Omental fat pad (tissue), 4 donors: Measurements from ENCODE around the gene NLGN1. TPM values are rescaled to one million over a fixed set of nuclear protein-coding genes. Genes with fewer than 3 reads are reported as not detected.

ENCODE experiments used
- ATAC-seq: fragments of 150-250 bp; one replicate; pipeline ENCODE4 v1.9.1; 2016; ENCODE audit warnings: mild to moderate bottlenecking, moderate library complexity; ENCODE audit not compliant: low FRiP score
- DNase-seq: peaks from one replicate; pipeline ENCODE4 v3.0.0-alpha.2; 2019; ENCODE audit warnings: low spot score
- total RNA-seq, 4 donors: library from RNA; depleted of rRNA; stranded (reverse); fragments of >200 nt; gene quantifications; one replicate each; pipeline ENCODE4 v1.1.0, GENCODE V29; 2016
- TF ChIP-seq, protein P1 (sequence below), 3 donors: fragments of 450-650 bp; IDR thresholded peaks; one replicate each; pipeline ENCODE4 v1.5.1; 2016 to 2017; ENCODE audit warnings: antibody characterized with exemption in 3 of 3, mild to moderate bottlenecking in 3 of 3, moderate library complexity in 2 of 3

Gene NLGN1
- total RNA-seq, 4 donors from 2014 or later = 5.3 to 17.4 (median 12.5) TPM

GRCh38 chr3:174097686-174098085 lies 700.1 kb downstream of the NLGN1 start:
- TF ChIP-seq, protein P1, sequence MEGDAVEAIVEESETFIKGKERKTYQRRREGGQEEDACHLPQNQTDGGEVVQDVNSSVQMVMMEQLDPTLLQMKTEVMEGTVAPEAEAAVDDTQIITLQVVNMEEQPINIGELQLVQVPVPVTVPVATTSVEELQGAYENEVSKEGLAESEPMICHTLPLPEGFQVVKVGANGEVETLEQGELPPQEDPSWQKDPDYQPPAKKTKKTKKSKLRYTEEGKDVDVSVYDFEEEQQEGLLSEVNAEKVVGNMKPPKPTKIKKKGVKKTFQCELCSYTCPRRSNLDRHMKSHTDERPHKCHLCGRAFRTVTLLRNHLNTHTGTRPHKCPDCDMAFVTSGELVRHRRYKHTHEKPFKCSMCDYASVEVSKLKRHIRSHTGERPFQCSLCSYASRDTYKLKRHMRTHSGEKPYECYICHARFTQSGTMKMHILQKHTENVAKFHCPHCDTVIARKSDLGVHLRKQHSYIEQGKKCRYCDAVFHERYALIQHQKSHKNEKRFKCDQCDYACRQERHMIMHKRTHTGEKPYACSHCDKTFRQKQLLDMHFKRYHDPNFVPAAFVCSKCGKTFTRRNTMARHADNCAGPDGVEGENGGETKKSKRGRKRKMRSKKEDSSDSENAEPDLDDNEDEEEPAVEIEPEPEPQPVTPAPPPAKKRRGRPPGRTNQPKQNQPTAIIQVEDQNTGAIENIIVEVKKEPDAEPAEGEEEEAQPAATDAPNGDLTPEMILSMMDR (IDR thresholded peaks at IDR 0.05) = no peak
- ATAC-seq = no peak
- no peak for DNase-seq

- no peak for DNase-seq
- TF ChIP-seq, protein P1 (IDR thresholded peaks at IDR 0.05) = no peak
- ATAC-seq = no peak
Measured at GRCh38 chr3:174098746-174099145, 701.2 kb downstream of the NLGN1 start.

DNA sequence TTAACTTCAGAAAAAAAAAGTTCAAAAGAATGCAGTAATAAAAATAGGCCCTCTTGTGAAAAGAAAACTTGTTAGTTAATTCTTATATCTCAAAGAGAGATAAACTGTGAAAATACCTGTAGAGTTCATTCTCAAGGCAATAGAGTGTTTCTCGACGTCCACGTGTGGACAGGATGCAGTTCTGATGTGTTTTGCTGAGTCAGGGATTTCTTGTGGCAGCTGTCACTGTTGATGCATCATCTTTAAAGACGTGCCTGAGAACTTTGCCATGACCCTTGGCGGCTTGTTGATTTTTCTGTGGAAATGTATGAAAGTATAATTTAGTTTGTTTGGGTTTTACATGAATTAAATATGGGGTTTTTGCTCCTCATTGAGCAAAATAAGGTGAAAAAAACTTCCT lies 702.2 kb downstream of the NLGN1 start:
- TF ChIP-seq, protein P1 (IDR thresholded peaks at IDR 0.05) = no peak
- no peak for ATAC-seq
- no peak for DNase-seq

DNA sequence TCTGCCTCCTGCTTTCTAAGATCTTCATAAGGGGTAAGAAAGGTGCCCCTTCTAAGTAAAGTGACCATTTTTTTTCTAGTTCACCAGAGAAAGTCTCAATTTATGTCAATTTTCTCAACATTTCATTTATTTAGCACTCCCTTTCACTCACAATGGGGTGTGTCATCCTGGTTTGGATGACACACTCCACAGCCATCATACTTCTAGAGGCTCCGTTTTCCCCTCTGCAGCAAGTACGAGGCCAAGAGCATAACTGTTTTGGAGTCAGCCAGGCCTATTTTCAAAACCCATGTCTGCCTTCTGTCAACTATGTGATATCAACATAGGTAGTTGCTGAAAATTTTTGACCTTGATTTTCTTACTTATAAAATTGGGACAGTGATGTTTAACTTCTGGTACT lies 703.2 kb downstream of the NLGN1 start:
- TF ChIP-seq, protein P1 (IDR thresholded peaks at IDR 0.05) = no peak

GRCh38 chr3:174101244-174101643 lies 703.7 kb downstream of the NLGN1 start:
- no peak for DNase-seq
- ATAC-seq = no peak
- TF ChIP-seq, protein P1 (IDR thresholded peaks at IDR 0.05) = no peak

More for the DNA sequence above, 703.2 kb downstream of the NLGN1 start:
- ATAC-seq (no peak), DNase-seq (no peak)

DNA sequence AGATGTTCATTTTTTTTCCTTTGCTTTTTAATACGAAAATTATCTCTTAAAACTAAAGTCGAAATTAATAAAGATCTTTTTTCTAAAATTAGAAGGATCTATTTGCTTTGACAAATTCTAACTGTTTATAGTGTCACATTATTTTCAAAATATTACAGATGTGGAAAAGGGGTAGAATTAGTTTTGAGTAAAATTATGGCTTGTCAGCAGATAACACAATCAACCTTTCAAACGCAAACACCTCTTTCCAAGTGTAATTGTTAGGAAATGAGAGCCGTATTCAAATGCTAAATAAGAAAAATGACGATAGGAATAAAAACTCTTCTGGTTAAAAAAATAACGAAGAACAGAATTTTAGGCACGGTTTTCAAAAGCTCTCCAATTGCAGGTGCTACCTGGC lies 704.7 kb downstream of the NLGN1 start:
- TF ChIP-seq, protein P1 (IDR thresholded peaks at IDR 0.05) = no peak
- no peak for DNase-seq
- ATAC-seq = no peak

DNA sequence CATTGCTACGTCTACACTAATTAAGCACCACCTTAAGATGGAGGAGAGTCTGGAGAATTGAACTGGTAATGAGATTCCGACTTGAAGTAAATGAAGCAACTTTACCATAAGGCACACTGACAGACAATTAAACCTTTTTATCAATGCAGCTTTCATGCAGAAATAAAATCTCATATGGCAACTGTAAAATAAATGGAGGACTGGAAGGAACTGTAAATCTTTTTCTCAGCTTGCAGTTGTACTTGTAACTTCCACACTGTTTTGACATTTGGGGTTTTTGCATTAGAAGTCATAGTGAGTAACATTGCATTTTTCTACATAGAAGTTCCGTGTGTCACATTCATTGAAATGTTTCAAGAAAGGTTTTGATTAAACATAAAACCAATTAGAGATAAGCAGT lies 705.3 kb downstream of the NLGN1 start:
- ATAC-seq = no peak
- TF ChIP-seq, protein P1 (IDR thresholded peaks at IDR 0.05) = no peak
- no peak for DNase-seq
